Mucosa of rectum (tissue), 2 donors: ENCODE data around the gene ZNF524.

ENCODE experiments used
- H3K27ac ChIP-seq, 2 donors: one replicate each; pipeline ENCODE4 v1.7.0; 2013; ENCODE audit warnings: inconsistent platforms in 2 of 2, low read depth in 2 of 2, low read length in 2 of 2
- H3K27me3 ChIP-seq, 2 donors: one replicate each; pipeline ENCODE4 v1.7.0; 2013; ENCODE audit warnings: low read length in 2 of 2; ENCODE audit not compliant: control insufficient read depth in 2 of 2, insufficient read depth in 2 of 2
- H3K36me3 ChIP-seq, 2 donors: one replicate each; pipeline ENCODE4 v1.7.0; 2013; ENCODE audit warnings: low read length in 2 of 2; ENCODE audit not compliant: control insufficient read depth in 2 of 2, insufficient read depth in 2 of 2
- H3K4me1 ChIP-seq, 2 donors: one replicate each; pipeline ENCODE4 v1.7.0; 2013; ENCODE audit warnings: low read length in 2 of 2, mild to moderate bottlenecking in 1 of 2; ENCODE audit not compliant: control insufficient read depth in 2 of 2, insufficient read depth in 2 of 2
- H3K4me3 ChIP-seq, 2 donors: one replicate each; pipeline ENCODE4 v1.7.0; 2013; ENCODE audit warnings: low read length in 2 of 2
- H3K9ac ChIP-seq, 2 donors: one replicate each; pipeline ENCODE4 v1.7.0; 2013; ENCODE audit warnings: low read length in 2 of 2, low read depth in 1 of 2, mild to moderate bottlenecking in 1 of 2
- H3K9me3 ChIP-seq, 2 donors: one replicate each; pipeline ENCODE4 v1.7.0; 2013; ENCODE audit warnings: low read length in 2 of 2; ENCODE audit not compliant: control insufficient read depth in 2 of 2
- donor health status: healthy.
- donor health status: Normal muscosa, but diverticular disease.

The ZNF524 gene, protein sequence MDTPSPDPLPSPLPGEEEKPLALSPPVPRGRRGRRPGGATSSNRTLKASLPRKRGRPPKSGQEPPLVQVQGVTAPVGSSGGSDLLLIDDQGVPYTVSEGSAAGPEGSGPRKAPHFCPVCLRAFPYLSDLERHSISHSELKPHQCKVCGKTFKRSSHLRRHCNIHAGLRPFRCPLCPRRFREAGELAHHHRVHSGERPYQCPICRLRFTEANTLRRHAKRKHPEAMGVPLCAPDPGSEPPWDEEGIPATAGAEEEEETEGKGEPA

DNA sequence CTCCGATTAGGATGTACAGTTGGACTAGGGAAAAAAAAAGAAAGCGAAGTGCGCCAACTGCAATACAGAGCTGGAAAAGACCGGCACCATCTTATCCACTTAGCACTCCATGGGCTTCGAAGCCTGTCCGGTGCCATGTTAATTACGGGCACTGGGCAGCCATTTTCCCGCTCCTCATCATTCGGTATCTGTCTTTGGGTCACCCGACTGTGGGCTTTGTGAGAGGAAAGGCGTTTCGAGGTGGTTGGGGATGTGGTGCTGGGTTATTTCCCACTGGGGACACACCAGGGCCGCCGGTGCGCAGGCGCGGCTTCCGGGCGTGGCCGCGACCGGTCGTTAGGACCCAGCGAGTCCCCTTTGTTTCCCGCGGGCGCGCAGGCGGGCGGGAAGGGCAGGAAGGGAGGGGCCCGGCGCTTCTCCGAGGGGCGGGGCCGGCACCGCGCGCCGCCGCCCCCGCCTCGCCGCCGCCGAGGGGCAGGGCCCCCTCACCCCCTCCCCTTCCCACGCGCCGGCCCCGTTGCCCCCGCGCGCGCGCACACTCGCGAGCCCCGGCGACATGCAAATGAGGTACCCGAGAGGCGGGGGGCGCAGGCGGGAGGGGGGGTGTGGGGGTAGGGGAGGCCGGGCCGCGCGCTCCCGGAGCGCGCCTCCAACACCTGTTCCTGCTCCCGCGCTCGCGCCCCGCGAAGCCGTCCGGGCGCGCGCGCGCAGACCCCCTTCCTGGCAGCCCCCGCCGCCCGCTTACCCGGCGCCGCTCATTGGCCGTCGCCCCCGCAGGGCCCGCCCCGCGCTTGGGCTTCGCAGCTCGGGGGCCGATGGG, at the start of gene ZNF524:
ZNF524 (plus strand) TSS at position 447 of the 820 bp plus-strand sequence. CDS start 1,825 bp downstream, outside the sequence.
- H3K27me3 ChIP-seq, result no peaks in the 10 kb centered on the region
- no peaks in the 10 kb centered on the region for H3K9me3 ChIP-seq
- peaks cover 16 to 17% of the 10 kb centered on the region in 2 donors for H3K4me1 ChIP-seq
- peaks cover 6 to 13% of the 10 kb centered on the region in 2 donors for H3K36me3 ChIP-seq
- peak within 1 kb of the TSS; percentile 93 to 97 for H3K4me3 ChIP-seq
- H3K9ac ChIP-seq, result peak within 1 kb of the TSS; percentile 75 to 77
- H3K27ac ChIP-seq, result peak within 1 kb of the TSS; percentile 93 to 98

DNA sequence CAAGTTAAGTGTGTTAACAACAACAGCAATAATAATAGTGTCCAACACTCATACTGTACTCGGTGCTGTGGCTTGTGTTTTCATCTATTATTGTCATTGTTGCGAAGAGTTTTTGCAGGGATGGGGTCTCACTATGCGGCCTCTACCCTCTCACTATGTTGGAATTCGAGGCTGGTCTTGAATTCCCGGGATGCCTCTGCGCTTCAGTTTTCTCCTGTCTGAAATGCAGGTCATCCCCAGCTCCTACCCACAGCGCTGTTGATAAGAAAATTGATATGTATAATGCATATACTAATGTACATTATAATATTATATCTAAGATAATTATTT, 49.8 kb upstream of the ZNF524 start:
- Histone ChIP-seq H3K9ac (no peak overlapping the region), H3K27me3 (peaks cover 0 to 3% of the 10 kb centered on the region in 2 donors), H3K9me3 (no peaks in the 10 kb centered on the region), H3K4me1 (peaks cover 5 to 11% of the 10 kb centered on the region in 2 donors), H3K4me3 (peak overlapping the region; percentile 38 to 53), H3K27ac (no peak overlapping the region), H3K36me3 (no peaks in the 10 kb centered on the region)

DNA sequence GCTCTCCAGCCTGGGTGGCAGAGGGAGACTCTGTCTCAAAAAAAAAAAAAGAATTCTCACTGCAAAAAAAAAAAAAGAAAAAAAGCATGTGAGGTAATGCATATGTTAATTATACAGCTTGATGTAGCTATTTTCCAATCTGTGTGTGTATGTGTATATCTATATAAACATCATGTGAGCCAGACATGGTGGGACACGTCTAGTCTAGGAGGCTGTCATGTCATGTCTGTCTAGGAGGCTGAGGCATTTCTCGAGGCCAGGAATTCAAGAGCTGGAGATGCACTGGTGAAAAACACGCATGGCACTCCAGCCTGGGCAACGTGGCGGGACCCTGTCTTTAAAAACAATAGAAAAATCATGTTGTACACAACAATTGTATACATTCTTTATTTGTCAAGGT, 47.9 kb upstream of the ZNF524 start:
- Histone ChIP-seq H3K27ac (no peak overlapping the region), H3K36me3 (no peaks in the 10 kb centered on the region), H3K9ac (no peak overlapping the region), H3K4me3 (no peak overlapping the region), H3K9me3 (no peaks in the 10 kb centered on the region), H3K4me1 (peaks cover 5 to 10% of the 10 kb centered on the region in 2 donors), H3K27me3 (peaks cover 0 to 3% of the 10 kb centered on the region in 2 donors)

DNA sequence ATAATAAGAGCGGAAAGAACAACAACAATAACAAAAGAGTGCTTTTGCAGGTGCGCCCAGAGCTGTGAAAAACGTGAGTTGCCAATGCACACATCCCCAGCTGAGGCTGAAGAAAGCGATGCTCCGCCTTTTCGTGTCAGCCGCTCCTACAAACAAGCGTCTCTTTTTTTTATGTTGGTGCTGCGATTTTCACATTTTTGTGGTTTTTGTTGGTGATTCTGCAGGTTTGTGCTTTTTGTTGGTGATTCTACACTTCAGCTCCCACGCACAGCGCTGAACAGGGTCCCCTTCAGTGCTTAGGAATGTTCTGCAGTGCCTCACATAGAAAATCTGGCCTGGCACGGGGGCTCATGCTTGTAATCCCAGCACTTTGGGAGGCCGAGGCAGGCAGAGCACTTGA, 47.5 kb upstream of the ZNF524 start:
- Histone ChIP-seq H3K27me3 (peaks cover 0 to 3% of the 10 kb centered on the region in 2 donors), H3K9me3 (no peaks in the 10 kb centered on the region), H3K27ac (no peak overlapping the region), H3K9ac (no peak overlapping the region), H3K36me3 (no peaks in the 10 kb centered on the region), H3K4me1 (peaks cover 5 to 9% of the 10 kb centered on the region in 2 donors), H3K4me3 (no peak overlapping the region)

DNA sequence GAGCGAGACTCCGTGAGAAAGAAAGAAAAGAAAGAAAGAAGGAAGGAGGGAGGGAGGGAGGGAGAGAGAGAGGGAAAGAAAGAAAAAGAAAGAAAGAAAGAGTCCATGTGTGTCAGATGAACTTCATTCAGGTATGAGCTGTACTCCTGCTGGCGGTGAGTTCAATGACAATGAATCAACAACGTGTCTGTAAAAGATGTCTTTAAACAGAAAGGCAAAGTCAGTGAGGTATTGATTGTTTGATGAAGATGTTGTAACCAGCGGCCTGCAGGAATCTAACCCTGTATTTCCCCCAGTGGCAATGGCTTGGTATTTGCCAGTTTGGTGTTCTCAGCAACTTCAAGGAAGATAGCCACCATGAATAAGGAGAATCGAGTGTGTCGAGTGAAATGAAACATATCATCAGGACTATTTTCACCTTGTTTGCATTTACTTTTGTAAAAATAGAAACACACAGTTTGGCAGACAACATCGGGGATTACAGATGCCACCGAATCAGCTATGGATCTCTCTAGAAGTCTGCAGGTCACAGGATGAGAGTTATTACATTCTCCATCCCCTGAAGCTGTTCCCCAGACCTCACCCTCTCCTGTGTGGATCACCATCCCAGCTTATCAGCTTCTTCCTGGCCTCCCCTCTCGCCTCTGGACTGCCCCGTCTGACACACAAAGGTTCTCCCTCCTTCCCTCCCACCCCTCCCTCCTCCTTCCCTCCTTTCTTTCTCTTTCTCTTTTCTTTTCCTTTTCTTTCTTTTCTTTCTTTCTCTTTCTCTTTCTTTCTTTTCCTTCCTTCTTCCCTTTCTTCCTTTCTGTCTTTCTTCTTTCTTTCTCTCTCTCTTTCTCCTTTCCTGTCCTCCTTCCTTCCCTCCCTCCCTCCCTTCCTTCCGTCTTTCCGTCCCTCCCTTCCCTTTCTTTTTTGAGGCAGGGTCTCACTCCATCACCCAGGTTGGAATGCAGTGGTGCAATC, 46.6 kb upstream of the ZNF524 start:
- Histone ChIP-seq H3K4me1 (peaks cover 5 to 9% of the 10 kb centered on the region in 2 donors), H3K27me3 (peaks cover 0 to 3% of the 10 kb centered on the region in 2 donors), H3K36me3 (no peaks in the 10 kb centered on the region), H3K9me3 (no peaks in the 10 kb centered on the region), H3K4me3 (no peak overlapping the region), H3K27ac (no peak overlapping the region), H3K9ac (no peak overlapping the region)

DNA sequence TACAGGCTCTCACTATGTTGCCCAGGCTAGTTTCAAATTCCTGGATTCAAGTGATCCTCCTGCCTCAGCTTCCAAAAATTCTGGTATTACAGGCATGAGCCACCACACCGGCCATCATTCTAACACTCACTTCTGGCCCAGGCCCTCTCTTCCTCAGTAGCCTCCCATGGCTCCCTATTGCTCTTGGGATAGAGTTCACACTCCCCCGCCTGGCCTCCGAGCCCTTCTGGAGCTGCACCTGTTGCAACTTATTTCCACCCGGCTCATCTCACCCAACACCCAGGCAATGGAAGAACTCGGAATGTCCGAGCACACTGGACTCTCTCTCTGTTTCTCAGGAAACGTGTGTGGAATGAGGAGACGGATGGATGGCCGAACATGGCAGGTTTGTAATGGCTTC, 45.8 kb upstream of the ZNF524 start:
- Histone ChIP-seq H3K27me3 (peaks cover 0 to 3% of the 10 kb centered on the region in 2 donors), H3K4me3 (no peak overlapping the region), H3K4me1 (peaks cover 5 to 9% of the 10 kb centered on the region in 2 donors), H3K36me3 (no peaks in the 10 kb centered on the region), H3K27ac (no peak overlapping the region), H3K9ac (no peak overlapping the region), H3K9me3 (no peaks in the 10 kb centered on the region)

DNA sequence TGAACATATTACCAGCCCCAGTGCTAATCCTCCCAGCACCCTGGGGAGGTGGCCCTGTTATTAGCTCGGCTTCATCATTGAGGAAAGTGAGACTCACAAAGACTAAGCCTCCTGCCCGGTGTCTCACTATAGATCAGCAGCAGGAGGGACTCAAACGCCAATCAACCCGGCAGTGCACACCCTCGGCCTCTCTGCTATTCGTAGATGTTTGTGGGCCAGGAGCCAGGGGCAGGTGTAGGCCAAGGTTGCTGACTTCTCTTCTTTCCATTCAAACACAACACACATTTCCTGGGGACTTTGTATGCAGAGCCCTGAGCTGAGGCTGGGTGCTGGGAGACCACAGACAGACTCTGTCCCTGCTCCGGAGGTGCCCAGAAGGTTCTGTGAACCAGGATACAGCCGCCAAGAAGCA, 45.3 kb upstream of the ZNF524 start:
- H3K36me3 ChIP-seq, result no peaks in the 10 kb centered on the region
- H3K27me3 ChIP-seq, result peaks cover 0 to 3% of the 10 kb centered on the region in 2 donors
- H3K27ac ChIP-seq, result no peak overlapping the region
- H3K4me3 ChIP-seq, result no peak overlapping the region
- H3K4me1 ChIP-seq, result peaks cover 5% of the 10 kb centered on the region in 2 donors
- H3K9me3 ChIP-seq, result no peaks in the 10 kb centered on the region
- no peak overlapping the region for H3K9ac ChIP-seq

DNA sequence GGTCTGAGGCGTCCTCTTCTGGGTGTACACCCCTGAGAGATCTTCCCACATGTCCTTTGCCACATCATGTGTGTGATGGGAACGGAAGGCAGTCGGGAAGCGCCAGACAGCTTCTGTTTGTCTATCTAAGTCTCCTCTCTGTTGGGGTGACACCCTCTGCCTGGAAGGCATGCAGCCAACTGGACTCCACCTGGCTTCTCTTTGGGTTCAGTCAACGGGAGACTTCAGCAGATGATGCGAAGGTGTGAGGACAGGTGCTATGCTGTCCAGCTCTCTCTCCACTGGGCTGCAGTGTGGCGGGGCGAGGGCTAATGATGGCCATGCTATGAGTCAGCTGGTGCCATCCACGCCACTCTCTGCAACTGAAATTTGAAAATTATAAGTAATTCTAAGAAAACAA, 40.4 kb upstream of the ZNF524 start:
- Histone ChIP-seq H3K36me3 (no peaks in the 10 kb centered on the region), H3K4me1 (peaks cover 0 to 7% of the 10 kb centered on the region in 2 donors), H3K27me3 (peaks cover 0 to 4% of the 10 kb centered on the region in 2 donors), H3K4me3 (no peak overlapping the region), H3K9me3 (peaks cover 0 to 2% of the 10 kb centered on the region in 2 donors), H3K9ac (no peak overlapping the region), H3K27ac (no peak overlapping the region)

DNA sequence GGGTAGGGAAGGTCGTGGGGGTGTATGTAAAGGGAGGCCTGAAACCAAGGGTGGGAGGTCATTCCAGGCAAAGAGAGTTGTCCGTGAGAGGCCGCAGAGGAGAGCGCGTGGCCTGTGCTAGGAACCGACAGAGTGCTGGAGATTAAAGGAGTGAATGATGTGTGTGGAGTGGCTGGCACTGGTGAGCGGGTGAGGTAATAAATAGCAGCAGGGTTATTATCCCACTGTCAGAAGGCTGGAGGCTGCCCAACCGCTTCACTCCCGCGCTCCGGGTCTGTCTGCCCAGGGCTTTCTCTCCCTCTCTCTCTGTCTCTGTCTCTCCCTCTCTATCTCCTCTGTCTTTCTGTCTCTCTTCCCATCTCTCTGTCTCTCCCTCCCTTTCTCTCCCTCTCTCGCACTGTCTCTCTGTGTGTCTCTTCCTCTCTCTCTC, 36.8 kb upstream of the ZNF524 start:
- peaks cover 0 to 4% of the 10 kb centered on the region in 2 donors for H3K27me3 ChIP-seq
- peaks cover 0 to 7% of the 10 kb centered on the region in 2 donors for H3K4me1 ChIP-seq
- H3K9ac ChIP-seq, result peak overlapping the region in 1 of 2 donors; percentile 26
- no peaks in the 10 kb centered on the region for H3K36me3 ChIP-seq
- H3K27ac ChIP-seq, result no peak overlapping the region
- H3K4me3 ChIP-seq, result no peak overlapping the region
- H3K9me3 ChIP-seq, result peaks cover 0 to 2% of the 10 kb centered on the region in 2 donors
